PC-9 (cell line): ENCODE measurements around the gene LRRC8D.

ENCODE experiments used
- CTCF ChIP-seq: fragments of 200-600 bp; sonication (generic); conservative IDR thresholded peaks from 2 replicates; pipeline ENCODE4 v1.6.1; 2017; ENCODE audit warnings: mixed run types, antibody characterized with exemption, mild to moderate bottlenecking, moderate library complexity
- EZH2 ChIP-seq: fragments of 200-600 bp; sonication (generic); IDR thresholded peaks from 2 replicates; pipeline ENCODE4 v1.8.0; 2017; ENCODE audit warnings: antibody characterized with exemption, low read depth

GRCh38 chr1:89900791-89901708, 80.2 kb downstream of the LRRC8D start:
- TF ChIP-seq CTCF (no peak), EZH2 (no peak)
